NCI-H774 (cell line): ENCODE results near the gene KIT.

Experiments used
- DNase-seq: peaks from one replicate; lab custom pipeline; 2025; lab: John Stamatoyannopoulos, UW

KIT gene

DNA sequence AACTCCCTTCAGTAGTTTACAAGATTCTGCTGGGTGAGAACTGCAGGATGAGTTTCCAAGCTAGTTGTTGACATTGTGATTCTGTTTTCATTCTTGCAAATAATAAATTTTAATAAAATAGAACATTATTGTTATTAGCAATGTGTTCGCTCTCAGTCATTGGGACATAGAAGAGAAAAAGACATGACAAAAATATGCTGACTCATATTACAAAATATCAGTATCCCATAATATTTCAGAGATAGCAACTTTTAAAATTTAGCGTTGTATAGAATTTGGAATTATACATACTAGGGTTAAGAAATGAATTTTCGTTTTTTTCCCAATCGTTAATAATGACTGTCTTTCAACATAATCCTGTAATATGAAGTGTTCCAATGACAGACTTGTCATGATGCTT, 45.4 kb downstream of the KIT start:
- DNase-seq = no peak

DNA sequence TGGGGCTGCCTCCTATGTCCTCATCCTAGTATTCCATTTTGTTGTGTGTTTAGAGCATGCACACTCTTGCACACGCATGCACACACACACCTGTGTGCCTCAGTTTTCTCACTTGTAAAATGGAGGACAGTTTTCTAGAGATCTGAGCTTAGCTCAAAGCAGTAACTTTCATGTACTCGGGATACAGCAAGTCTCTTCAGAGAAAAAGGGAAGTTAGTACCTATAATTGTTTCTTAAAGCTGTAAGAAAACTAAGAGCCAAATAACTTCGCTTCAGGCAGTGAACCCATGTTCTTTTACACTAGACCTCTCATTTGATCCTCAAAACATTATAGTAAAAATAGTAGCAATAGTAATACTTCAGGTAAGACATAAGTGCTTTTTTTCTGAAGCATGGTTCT, 49.6 kb downstream of the KIT start:
- no peak for DNase-seq

DNA sequence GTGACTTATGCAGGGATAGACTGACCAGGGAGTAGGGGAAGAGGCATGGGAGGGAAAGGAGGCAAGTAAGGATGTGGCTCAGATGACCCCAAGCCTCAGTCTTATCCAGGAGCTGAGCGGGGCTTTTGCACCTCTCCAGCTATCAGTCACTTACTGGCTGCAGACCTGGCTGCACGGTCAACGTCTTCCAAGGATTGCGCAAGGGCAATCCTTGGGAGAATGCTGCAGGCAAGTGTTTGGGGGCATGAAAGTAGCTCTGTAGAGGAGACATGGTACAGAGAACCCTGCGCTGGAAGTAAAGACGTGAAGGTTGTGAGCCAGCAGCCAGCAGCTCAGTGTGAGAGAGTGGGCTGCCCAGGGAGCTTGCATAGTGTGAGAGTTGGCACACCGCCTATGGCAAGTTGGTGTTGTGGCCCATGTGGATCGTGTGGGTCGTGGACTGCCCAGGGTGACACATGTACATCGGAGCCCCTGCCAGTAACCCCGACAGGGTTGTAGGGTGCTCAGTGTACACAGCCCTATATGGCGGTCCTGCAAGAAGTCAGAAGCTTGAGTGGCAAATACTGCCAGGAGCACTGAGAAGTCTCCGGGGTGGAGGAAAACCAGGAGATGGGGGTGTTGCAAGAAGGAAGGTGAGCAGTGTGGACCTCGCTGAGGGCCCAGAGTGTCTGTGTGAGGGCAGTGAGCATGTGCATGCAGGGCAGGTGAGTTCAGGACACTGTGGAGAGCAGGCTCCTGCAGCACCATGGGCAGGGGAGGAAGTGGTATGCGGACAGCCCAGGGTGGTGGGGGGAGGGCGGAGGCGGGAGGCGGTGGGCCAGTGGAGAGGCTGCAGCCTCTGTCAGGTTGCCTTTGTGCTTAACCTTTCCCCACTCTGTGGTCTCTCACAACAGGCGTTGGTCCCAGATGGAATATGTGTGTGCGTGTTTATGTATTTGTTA, 50.9 kb downstream of the KIT start:
- DNase-seq = no peak

DNA sequence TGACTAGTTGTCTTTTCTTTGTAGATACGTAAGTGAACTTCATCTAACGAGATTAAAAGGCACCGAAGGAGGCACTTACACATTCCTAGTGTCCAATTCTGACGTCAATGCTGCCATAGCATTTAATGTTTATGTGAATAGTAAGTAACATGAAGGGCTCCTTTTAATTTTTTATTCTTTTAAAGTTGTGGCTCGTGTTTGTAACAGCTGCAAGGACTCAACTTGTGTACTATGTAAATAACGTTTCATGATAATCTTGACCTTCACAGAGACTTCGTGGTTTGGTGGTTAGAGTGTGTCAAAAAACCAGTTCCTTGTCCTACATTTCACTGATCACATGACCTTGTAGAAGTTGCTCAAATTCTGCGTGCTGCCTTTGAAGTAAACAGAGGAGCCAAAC, 51.6 kb downstream of the KIT start:
- DNase-seq = no peak

DNA sequence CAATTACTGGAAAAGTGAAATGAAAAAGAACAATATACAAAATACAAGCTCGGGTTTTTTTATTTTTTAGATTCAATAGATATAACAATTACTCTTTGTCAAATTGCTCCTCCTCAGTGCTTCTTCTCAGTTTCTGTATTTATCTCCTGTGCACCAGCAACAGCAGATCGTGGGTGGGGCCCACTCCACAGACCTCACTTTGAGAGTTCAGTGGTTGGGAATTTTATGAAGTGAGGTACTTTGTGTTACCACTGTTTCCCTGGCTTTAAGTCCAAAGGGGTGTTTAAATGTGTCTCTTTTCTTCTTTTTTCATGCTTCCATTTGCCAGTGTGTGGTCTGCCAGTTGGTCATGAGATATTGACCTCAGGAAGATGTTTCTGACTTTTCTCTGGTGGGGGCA, 54.4 kb downstream of the KIT start:
- no peak for DNase-seq

DNA sequence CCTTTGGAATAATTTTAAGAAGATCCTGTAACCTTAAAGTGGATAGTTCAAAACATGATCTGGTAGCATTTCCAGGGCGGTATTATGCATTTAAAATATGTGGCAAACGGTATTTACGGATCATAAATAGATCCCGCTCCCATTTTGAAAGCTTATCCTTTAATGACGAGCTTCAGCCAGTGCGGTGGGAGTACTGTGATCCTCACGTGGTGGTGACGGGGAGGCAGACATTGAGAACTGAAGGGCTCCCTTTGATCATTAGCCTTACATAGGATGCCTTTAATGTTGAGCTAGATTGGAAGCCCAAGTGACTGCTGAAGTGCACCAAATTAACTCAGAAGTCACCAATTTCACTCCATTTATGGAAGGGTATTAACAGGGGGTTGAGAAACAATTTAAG, 56.9 kb downstream of the KIT start:
- no peak for DNase-seq

DNA sequence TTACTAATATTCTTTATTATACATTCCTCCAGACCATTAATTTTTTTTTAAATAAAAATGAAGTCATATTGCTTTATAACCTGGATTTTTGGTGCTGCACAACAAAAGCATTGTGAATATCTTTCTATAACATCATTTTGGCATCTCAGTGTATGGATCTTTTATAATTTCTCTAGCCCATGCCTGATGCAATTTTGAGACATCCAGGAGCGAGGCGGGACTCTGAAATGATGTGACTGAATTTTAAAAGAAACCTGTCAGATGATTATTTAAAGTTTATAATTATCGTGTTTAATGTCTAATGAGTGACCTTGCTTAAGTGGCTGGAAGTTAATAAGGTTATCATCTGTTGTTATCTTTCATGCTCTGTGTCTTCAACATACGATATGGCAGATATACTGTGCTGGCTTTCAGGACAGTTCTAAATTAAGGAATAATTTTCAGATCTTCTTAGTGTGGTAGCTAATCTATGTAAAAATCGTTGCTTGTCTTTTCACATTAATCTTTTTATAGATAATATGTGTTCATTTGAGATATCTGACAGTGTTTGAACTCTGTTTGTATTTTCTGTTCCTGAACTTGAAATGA, 58.8 kb downstream of the KIT start:
- no peak for DNase-seq

DNA sequence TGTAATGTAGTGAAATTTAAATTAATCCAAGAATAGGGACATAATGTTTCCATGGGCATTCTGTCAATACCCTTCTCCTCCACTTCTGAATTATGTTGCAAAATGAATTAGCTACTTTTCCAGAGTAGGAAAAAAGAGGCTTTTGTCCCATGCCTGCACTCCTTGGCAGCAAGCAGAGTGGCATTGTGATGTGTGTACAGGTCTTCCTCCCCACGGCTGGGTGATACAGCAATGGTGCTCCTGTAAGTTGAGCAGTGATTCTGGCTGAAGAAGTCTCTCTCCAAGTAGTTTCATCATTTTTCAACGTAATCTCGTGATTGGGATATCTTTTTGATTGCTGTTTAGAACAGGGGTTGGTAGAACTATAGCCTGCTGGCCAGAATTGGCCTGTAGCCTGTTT, 59.9 kb downstream of the KIT start:
- no peak for DNase-seq

DNA sequence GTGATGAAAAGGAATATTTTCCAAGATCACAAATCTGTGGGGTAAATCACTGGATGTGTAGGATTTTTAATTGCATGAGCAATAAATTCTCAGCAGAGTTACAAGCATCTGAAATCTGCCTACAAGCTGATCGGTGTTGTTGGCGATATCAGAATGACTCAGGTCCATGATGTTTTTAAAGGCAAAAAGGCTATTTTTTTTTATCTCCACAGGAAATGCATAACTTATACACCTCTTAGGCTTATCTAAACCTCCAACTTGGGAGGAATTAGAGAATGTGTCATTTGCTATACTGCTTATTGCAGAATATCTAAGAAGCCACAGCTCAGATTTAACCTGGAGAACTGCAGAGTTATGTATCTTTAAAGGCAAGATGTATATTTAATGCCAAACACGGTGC, 61.6 kb downstream of the KIT start:
- no peak for DNase-seq

DNA sequence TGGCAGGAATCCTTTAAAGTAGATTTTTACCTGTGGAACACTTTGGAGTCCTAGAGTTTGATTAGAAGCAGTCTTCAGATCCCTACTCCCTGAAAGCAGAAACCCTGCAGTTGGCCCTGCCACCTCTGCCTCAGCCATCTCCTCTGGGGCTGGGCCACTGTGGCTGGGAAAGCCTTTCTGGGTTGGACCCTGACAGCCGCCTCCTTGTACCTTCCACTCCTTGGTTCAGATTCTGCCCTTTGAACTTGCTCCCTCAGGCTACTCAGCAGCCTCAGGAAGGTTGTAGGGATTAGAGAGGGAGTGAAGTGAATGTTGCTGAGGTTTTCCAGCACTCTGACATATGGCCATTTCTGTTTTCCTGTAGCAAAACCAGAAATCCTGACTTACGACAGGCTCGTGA, 65.5 kb downstream of the KIT start:
- DNase-seq = no peak

DNA sequence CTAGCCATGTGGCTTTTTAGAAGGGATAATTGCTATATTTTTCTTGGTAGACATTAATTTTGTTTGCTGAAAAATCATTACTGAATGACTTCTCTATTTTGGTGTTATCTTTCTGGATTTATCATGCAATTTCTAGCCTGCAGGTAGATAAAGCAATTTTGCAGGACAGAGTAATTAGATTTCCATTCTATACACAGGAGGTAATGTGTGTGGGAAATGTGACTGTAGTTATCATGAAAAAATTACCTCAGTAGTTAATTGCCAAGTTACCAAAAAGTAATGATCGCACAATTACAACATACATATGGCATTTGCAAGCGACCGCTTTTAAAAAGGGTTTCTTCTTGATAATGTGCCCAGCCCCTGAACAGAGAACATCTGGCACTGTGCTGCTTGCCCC, 66.1 kb downstream of the KIT start:
- no peak for DNase-seq

DNA sequence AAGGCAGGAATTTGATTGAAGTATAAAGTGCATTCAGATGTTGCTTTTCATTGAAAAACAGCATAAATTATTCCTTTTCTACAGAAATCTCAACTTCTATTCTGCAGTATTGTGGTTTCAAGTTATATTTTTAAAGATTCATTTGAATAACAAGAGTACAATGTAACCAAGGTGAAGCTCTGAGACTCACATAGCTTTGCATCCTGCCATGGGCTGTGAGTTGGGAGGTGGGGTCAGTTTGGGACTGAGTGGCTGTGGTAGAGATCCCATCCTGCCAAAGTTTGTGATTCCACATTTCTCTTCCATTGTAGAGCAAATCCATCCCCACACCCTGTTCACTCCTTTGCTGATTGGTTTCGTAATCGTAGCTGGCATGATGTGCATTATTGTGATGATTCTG, 69.2 kb downstream of the KIT start:
- DNase-seq = no peak

DNA sequence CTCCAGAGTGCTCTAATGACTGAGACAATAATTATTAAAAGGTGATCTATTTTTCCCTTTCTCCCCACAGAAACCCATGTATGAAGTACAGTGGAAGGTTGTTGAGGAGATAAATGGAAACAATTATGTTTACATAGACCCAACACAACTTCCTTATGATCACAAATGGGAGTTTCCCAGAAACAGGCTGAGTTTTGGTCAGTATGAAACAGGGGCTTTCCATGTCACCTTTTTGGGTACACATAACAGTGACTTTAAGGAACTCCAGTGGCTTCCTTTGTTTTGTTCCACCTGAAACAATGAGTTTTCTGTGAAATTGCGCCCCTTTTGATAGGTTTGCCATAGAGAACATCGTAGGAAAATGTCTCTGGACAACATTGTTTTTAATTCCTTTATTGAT, 69.6 kb downstream of the KIT start:
- DNase-seq = no peak

DNA sequence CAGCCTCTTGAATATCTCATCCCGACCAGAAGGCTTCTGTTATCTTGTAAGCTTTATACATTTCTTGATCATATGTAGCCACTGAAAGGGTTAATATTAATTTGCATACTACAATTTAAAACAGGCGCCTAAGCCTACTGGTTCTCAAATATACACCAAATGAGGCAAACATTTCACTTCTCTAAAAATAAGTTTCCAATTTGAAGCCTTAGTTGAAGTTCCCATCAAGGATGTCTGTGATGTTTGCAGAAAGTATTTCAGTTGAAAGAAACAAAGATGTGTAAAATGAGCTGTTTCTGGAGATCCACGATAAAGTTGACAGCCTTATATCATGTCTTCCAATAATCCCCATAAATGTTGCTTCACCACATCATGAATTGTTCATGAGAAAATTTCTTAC, 70.6 kb downstream of the KIT start:
- DNase-seq = no peak

DNA sequence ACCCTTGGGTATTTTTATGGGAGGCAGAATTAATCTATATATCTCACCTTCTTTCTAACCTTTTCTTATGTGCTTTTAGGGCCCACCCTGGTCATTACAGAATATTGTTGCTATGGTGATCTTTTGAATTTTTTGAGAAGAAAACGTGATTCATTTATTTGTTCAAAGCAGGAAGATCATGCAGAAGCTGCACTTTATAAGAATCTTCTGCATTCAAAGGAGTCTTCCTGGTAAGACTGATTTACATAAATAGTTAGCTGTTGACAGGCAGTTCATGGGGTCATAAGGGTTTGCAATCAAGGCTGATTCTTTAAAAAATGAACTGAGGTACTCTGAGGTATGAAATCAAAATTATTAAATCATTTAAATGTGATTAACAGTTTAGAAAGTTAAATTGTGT, 71.5 kb downstream of the KIT start:
- DNase-seq = no peak

DNA sequence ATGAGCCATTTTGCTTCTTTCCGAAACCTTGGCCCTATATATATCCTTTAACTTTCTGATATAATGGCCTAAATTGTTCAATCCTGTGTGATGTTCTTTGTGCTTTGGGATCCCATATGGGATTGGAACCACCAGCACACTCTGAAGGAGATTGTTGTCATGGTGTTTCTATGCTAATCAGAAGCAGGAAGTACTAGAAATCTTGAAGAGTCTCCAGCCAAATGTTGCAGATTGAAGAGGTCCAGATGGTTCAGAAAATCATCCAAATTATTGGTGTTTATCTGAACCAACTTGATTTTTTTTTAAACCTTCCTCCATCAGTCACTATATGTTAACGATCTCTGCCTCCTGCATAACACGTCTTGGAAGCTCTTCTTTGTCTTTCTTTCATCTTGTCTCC, 72.8 kb downstream of the KIT start:
- no peak for DNase-seq

DNA sequence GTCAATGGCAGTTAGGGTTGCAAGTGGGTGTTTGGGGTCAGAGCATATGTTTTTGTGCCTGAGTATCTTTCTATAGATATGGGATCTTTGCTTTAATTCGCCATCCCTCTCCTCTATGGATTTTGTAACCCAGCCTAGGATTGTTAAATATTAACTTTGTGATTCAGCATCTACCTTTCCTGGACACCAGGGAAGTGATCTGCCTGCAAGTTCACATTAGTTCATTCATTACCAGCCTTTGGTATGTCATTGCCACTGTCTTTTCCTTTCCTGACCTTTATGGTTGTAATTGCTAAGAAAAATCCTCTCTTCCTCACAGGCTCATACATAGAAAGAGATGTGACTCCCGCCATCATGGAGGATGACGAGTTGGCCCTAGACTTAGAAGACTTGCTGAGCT, 73.8 kb downstream of the KIT start:
- DNase-seq = no peak

DNA sequence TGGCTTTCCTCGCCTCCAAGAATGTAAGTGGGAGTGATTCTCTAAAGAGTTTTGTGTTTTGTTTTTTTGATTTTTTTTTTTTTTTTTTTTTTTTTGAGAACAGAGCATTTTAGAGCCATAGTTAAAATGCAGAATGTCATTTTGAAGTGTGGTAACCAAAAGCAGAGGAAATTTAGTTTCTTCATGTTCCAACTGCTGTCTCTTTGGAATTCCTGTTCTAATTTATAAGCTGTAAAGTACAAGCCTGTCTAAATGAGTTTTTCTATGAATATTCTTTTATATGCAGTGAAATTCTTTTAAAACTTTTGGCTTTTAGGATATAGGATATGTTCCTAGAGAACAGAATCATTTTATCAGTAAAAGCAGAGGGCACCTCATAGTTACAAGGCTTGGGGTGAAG, 74.2 kb downstream of the KIT start:
- DNase-seq = no peak

DNA sequence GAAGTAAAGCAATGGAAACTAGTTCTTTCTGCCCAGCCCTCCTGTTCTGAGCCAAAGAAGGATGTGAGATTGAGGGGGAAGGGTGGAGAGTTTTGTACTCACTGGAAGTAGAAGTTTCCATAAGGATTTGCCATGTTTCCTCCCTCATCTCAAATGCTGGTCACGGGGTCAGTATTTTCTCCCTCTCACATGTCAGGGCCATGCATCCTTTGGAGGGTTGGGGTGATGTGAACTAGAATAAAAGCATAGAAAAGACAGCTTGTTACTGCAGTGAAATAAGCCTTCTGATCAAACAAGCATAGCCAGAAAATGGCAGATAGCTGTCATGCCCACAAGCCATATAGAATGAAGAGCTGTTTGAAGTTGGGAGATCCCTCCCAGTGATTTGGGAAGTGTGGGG, 79.7 kb downstream of the KIT start:
- DNase-seq = no peak

DNA sequence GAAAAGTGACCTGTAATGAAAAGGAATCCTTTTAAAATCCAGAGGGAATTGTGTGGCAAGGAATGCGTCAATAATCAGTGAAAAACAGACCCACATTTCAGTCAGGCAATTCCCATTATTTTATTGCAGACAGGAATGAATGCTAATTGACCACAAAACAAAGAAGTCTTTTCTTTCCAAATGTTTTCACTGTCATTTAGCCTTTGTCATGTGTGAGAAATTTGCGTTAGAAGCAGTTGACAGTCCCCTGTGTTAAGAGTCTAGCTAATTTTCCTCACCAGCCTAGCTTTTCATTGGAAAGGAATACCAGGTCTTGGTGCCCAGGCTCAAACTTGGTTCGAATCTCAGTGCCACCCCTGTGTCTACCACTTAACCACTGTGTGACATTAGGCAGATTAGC, 83.4 kb downstream of the KIT start:
- no peak for DNase-seq

DNA sequence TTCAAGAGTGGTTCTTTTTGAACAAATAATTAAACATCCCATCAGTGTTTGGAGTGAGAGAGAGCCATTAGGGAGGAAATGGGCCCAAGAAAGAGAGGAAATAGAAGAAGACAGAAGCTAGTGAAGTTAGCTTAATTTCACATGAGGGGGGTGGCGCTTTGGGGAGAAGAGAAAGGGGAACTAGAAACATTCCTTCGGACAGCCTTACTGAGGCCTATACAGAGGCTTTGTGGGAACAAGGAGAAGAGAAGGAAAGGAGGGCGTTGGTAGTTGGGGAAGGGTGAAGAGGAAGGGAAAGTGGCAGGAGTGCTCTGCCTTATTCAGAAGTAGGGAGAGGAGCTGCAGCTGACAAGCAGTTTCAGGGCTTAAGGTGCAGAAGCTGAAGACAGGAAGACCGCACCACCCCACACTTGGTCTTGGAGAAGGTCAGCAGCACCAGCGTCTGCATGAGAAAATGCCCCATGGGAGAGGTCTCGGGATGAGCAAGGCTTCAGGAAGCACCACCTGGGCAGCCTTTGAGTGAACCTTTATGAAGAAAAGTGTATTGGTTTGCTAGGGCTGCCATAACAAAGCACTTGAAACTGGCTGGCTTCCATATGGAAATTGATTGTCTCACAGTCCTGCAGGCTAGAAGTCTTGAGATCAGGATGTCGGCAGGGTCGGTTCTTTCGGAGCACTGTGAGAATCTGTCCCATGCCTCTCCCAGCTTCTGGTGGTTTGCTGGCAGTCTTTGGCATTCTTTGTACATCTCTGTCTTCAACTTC, 85.1 kb downstream of the KIT start:
- no peak for DNase-seq

DNA sequence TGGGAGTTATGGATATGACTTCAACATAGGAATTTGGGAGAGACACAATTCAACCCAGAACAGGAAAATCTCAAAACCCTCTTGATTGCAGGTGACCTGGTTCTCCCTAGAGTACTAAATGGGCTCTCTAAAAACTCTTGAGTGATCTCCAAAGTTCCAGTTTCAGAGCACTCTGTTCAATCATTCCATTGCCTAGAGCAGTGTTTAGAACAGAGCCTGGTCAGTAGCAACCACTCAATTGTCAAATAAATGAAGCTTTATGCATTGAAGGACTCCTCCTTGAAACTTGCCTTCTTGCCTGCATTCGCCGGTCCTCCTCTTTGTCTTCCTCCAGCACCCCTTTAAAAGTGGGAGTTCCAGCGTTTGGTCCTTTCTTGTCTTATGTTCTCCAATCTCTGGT, 85.8 kb downstream of the KIT start:
- DNase-seq = no peak

DNA sequence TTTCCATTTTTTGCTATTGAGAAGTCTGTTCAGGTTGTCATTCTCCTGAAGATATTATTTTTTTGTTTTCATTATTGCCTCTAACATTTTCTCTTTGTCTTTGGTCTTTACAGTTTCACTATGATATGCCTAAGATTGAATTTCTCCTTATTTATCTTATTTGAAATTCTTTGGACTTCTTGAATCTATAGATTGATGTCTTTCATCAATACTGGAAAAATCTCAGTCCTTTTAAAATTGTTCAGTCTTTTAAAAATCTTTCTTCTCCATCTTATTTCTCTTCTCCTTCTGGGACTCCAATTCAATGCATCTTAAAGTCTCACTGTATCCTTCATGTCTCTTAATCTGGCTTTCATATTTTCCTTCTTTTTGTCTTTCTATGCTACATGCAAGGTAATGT, 86.7 kb downstream of the KIT start:
- DNase-seq = no peak
